GM21825 (cell line): ENCODE data around the gene HPGDS.
"Not testable (repeated sequence)": the region's sequence is repeated elsewhere in the genome, so short reads cannot be mapped to it uniquely, and the experiment has no call there.

Experiments used
- ATAC-seq: cut with Tn5 transposase; IDR thresholded peaks from one replicate; pipeline ENCODE4 v1.9.1; 2021; ENCODE audit warnings: mild to moderate bottlenecking, moderate library complexity; ENCODE audit not compliant: unreplicated experiment

Gene HPGDS

DNA sequence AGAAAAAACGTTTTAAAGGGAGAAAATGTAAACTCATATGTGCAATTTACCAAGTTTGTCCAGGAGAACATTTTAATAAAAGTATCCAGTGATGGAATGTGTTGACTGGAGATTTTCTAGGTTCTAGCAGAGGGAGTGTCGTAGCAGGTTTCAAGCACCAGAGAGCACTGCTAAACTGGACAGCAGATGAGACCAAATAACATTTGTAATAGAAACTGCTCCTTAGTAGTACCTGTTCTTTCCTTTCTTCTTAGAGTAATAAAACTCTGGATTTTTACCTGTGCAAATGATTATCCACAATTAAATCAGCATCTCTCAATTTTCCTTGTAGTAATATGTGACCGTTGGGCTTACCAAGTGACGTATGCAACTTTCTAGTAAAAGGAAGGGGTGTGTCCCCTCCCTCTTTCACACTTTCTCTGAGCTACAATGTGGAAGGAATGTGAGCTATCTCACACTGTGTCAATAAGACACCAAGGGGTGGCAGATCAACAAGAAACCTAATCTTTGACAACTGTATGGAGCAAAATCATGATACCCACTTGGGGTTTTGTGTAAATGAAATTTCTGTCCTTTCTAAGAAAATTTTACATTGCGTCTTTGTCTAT is 9.5 kb downstream of the HPGDS start:
- no peak for ATAC-seq

DNA sequence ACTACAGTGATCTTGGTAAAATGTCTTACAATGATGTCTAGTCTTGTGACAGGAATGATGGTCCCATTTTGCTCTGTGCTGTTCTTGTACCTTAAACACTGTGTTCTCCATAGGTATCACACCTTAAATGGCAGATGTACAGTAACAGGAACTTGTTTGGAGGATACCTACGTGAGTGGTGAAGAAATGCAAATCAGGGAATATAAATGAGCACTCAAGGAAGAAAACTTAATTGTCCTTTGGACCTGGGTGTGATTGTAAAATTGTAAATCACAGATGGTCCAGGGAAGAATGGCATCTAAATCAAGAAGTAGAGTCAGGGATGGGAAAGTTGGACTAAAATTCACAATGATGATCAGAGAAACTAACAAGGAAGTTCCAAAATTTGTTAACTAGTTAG is 12.7 kb downstream of the HPGDS start:
- ATAC-seq, result no peak

DNA sequence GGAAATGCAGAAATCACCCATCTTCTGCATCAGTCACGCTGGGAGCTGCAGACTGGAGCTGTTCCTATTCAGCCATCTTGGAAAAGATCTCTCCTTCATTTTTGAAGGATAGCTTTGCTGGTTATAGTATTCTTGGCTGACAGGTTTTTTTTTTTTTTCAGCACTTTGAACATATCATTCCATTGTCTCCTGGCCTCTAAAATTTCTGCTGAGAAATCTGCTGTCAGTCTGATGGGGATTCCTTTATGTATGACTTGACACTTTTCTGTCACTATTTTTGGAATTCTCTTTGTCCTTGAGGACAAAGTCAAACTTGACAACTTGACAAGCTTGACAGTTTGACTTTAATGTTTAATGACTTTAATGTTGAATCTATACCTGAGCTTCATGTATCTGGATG is 16.8 kb downstream of the HPGDS start:
- no peak for ATAC-seq

DNA sequence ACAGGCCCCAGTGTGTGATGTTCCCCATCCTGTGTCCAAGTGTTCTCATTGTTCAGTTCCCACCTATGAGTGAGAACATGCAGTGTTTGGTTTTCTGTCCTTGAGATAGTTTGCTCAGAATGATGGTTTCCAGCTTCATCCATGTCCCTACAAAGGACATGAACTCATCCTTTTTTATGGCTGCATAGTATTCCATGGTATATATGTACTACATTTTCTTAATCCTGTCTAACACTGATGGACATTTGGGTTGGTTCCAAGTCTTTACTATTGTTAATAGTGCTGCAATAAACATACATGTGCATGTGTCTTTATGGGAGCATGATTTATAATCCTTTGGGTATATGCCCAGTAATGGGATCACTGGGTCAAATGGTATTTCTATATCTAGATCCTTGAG is 22.7 kb downstream of the HPGDS start:
- not testable (repeated sequence) for ATAC-seq

DNA sequence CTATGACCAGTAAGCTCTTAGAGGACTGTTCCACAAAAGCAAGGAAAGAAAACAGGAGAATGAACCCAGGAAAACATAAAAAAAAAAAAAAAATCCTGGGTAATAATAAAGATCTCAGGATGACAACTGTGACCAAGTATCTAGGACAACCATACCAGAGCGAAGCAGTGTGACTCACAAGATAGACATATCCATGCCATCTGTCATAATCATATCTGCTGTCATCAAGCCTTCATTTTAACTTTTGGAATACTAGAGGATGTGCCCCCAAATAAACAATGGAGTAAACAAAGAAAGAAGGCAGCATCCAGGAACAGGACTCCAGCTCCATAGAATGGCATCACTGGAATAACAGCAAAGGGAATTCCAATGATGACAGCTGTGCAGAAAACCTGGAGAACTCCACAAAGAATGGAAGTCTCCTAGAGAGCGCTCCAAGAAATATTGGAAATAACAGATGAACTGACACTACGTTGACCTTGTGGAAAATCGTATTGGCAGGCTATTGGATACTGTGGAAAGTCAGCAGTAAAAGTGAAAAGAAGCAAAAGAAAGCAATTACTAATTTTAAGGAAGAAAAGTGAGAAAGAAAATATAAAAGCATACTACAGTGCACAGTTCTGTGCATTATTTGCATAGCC is 35.3 kb downstream of the HPGDS start:
- no peak for ATAC-seq

DNA sequence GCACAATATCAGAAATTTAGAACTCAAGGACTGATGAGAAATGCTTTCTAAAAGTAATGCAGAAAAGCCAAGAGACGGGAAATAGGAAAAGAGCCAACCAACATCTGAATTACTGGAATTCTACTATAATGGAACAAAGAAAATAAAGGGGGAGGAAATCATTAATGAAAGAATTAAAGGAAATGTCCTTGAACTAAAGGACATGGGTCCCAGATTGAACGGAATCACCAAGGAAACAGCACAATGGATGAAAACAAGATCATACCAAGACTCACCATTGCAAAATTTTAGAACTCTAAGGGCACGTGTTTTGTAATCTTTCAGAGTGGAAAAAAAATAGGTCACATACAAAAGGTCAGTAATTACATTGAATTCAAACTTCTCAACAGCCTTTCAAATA is 35.9 kb downstream of the HPGDS start:
- ATAC-seq, result no peak

DNA sequence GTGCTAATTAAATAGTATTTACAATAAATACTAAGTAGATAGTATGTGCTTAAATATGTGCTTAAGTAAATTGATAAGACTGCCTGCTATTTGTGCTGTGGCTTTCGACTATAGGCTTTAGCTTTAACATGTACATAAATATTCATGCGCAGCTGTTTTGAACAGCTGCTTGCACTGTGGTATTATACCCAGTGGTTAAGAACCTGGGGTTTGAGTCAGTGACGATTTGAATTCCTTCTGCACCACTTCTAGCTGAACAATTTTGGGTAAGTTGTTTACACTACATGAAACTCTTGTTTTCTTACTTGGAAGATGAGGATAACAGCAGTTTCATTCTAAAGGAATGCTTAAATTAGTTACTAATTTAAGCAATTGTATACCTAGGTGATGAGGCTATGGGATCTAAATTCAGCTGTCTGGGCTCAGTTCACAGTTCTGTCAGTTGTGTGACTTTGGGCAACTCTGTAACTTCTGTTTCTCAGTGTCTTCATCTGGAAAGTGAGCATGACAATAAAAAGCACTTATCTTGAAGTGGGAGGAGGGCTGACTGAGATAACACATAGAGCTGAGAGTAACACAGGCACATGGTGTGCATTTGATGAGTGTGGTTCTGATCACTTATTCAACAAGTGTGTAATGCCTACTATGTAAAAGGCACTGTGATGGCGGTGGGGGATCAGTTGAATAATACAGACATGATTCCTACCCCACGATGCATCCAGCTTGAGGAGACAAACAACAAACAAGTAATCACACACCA is 37.0 kb downstream of the HPGDS start:
- ATAC-seq, result no peak

DNA sequence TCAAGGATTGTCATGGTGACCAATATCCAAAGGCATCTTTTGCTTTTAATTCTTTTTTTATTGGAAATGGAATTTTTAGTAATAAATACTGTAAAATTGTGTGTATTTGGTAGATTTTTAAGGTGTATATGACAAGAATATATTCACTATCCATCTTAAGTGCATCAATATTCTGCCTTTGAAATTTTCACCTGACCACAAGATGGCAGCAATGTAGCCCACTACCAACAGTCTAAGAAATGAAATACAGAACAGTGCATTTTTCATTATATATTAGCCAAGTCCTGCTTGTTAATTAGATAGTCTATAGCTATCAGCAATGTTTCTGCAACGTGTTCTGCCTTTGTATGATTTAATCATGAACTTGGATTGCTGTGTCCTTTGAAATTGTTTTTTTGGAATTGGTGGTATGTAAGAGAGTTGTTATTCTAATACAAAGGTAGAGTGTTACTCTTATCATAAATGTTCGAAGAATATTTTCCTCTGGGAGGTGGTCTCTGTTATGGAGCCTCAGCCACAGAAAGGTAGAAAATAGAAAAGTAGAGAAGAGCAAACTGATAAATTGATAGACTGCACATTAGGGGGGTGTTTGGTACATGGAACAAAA is 38.2 kb downstream of the HPGDS start:
- ATAC-seq, result no peak

DNA sequence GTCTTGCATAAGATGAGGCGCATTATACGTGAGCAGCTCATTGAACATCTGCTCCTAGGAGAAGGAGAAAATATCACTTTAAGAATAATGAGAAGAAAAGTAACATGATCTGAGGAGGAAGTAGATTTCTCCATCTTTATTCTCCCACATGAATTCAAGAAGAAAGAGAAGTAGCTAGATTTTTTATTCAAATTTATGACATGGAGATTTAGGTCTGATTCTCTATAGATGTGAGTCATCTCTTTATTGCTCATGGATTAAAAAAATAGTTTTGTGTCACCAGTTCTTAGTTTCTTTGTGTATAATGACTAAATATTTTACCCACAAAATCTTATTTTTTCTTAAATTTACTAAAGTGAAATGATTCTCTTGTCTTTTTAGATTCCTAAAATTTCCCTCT is 40.4 kb downstream of the HPGDS start:
- no peak for ATAC-seq

DNA sequence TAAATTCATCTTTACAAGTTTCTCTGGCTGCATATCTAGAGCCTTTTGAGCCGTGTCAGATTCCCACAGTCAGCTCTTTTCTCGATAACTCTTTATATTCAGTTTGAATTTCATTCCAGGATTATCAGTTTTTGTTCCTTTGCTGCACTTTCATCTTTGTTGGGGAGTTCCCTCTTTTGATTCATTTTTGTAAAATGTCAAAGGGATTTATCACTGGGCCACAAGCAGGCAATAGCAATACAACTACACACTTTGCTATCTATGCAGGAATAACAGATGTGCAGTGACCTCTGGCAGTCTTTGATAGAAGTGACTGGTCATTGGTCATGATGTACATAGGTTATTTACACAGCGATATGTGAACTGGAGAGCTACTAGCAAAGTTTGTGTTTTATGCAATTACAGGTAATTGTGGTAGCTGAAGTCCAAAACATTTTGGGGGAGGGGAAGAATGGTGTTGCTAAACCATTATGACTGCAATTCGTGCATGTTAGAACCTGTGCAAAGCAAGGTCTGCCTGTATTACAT is 43.8 kb downstream of the HPGDS start:
- ATAC-seq, result no peak

DNA sequence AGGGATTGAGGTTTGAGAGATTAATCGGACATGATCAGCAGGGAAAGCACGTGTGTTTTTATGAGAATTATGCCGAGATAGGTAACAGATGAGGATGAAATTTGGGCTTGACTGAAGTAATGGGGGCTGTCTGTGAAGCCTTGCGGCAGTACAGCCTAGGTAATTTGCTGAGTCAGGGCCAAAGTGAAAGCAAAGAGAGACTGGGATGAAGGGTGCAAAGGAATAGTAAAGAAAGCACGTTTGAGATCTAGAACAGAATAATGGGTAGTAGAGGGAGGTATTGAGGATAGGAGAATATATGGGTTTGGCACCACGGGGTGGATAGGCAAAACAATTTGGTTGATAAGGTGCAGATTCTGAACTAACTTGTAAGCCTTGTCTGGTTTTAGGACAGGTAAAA is 47.2 kb downstream of the HPGDS start:
- not testable (repeated sequence) for ATAC-seq

DNA sequence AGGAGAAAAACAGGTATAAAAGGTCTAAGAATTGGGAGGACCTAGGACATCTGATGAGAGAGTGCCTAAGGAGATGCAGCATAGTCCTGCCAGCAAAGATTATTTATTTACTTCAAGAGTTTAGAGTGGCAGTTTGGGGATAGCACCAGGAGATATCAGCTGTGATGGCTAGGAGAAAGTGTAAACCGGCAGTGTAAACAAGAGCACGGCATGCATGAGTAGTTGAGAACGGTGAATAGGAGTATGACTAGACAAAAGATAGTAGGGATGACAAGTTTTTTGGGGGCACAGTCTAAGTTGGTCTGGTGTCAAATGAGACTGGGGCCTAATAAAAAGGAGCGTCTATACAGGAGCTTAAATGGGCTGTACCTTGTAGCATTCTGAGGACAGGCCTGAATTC is 48.7 kb downstream of the HPGDS start:
- not testable (repeated sequence) for ATAC-seq

DNA sequence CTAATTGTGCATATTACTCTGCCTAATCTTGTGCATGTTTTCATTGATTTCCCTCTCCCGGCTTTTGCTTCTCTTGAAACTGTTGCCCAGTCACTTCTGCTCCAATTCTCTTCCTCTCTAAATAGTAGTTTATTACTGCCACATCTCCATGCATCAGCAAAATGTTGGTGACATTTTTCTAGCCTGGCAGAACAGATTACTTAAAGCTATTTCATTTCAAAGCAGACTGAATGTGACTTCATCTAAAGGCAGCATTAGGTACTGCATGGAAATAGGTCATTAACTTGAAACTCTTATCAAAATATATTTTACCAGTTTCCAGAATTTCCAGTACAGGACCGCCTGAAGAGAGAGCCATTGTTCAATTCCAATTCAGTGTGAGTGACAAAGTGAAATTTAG is 52.4 kb downstream of the HPGDS start:
- no peak for ATAC-seq

DNA sequence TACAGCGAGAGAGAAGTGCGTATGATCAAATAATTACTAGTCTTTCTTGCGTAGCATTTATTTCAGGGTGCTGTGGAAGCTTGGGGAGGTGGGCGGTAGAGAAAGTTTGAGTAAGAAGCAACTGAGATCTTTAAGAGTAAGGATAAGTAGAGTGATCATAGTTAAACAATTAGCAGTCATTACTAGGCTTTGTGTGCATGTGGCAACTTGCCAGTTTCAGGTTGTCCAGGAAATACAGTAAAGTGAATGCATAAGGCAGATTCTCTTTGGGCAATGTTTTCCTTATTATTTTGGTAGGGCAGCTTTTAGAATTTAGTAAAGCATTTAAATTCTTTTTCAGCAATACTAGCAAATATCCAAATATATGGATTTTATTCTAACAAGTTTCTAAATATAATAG is 57.0 kb downstream of the HPGDS start:
- ATAC-seq, result no peak

DNA sequence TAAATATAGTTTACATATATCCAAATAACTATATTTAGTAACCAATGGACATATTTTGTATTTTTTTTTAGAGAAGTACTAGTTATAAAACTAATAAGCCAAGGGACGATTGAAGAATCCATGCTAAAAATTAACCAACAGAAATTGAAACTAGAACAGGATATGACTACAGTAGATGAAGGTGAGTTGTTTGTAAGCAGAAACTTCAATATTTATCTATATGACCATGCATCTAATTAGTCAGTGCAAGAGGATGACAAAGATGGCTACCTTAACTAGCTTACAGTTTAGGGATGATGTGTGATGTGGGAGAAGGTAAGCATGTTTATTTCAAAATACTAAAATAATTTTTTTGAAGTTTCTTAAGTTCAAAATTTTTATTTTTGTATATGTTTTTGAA is 57.7 kb downstream of the HPGDS start:
- peak; percentile 43 for ATAC-seq

DNA sequence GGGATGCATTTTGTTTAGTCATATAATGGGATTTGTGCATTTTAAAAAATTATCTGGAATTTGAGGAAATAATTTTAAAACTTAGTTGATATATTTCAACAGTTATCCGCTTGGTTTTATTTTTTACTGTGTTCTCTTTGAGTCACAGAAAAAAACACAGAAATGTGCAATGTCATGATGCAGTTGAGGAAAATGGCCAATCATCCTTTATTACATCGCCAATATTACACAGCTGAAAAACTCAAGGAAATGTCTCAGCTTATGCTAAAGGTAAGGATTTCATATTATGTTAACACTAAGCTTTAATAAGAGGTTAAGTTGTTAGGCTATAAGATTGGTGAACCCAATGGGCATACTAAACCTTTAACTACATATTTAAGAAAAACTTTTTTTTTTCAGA is 63.9 kb downstream of the HPGDS start:
- ATAC-seq, result no peak

DNA sequence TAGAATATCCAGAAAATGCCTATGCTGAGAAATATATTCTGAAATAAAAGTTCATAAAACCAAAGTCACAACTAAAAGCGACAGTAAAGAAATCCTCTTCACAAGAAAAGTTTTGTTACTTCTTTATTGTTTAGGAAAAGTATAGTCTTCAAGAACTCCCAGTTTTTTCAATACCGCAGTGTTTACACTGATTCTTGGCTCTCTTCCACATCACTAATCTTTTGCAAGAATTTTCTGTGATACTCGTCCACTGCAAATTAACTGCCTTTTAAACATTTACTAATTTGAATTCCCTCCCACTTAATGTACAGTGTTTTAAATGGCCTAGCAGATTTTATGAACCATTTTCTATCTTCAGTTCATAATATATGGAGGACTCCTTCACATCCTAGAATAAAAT is 65.1 kb downstream of the HPGDS start:
- ATAC-seq, result no peak

DNA sequence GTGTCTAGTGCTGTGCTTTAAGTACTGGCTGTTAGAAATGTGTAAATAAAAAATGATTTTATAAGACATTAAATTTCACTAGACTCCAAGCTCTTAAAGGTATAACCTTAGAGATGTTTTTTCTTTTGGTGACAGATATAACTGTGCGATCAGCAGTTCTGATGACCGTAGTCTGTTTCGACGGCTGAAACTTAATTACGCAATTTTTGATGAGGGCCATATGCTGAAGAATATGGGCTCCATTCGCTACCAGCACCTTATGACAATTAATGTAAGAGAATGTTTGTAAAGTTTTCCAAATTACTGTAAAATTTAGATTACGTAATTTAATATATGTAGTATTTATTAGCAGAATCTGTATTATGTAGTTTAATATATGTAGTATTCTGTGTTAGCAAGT is 66.4 kb downstream of the HPGDS start:
- no peak for ATAC-seq

DNA sequence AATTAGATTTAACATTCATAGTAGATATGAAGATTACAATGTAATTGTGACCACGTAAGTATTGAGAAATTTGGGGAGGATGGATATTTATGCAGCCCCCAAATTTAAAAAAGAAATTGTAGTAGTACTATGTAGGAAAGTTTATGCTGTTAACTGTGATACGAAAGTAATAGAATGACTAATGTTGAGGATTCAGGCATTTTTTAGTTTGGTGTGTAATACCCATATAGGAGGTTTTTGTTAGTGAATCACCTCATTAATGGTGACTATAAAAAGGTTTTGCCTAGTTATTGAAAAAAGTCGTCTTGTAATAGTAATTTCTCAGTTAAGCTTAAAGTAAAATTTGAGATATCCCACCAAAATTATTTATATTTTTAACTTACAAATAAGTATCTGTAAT is 67.7 kb downstream of the HPGDS start:
- ATAC-seq, result no peak

DNA sequence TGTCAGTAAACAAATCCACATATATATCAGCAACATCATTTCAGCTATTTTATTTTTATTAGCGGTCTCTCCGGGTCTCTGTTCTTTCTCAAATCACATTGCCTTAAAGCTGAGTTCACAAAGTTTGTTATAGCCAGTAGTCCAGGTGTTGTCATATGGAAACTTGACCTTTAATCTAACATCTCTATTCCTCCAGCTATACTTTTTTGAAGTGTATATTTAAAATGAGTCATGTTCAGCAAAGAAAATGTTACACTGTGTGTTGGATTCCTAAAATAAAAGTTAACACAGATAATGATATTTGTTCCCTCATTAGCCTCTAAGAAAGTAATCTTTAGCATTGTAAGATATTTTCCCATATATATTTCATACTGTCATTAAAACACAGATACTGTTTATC is 71.4 kb downstream of the HPGDS start:
- ATAC-seq, result no peak

DNA sequence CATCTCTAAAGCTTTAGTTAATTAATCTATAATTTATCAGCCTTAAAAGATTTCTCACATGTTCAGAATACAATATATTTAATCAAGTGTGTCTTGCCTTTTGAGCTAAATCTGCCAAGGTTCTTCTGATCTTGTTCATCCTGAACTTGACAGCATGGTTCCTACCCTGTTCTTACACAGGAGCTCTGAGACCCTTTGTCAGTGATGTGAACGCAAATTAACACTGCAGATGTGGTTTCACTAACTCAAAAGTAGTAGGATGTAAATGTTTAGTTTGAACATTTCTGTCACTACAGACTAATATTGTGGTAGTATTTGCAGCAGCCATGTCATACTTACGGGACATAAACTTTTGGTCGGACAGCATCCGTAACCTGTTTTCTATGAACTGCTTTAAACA is 75.6 kb downstream of the HPGDS start:
- ATAC-seq, result no peak
